ENCODE results near the gene INSYN1.
A peak's percentile ranks its signal among the peaks of the same experiment; 100 is the strongest.
"Not testable (repeated sequence)": the region's sequence is repeated elsewhere in the genome, so short reads cannot be mapped to it uniquely, and the experiment has no call there.

INSYN1 gene

DNA sequence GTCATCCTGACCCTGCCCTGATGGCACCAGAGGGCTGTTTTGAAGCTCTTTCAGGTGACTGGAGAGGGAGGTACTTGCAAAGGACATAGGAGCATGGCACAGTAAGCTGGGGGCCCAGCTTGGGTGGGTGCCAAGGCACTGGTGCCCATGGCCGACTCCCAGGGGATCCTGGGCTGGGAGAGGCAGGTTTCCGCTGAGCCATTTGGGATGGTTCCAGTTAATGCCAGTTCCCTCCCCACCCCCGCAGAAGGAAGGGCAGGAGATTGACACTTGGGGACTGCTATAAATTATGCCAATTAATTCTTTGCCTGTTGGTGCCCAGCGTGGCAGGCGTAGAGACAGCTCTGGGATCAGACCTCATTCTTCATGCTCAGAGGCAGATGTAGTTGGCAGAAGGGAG is 42.8 kb downstream of the INSYN1 start:
- no peak for DNase-seq

DNA sequence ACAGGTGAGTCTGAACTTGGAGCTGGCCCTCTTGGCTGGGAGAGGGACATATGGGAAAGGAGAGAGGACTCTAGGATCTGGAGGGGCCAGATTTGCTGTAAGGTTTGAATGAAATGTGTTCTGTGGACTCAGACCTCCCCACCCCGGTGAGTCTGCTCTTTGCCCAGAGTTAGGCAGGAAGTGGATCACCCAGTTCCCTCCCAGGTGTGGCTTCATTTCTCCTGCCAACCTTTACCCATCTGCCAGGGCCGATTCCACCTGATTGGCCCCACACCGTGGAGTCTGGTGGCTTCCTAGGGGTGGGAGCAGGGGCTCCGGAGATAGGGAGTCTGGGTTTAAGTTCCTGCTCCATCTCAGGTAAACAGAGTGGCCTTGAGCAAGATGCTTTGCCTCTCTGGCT is 43.5 kb downstream of the INSYN1 start:
- no peak for DNase-seq

DNA sequence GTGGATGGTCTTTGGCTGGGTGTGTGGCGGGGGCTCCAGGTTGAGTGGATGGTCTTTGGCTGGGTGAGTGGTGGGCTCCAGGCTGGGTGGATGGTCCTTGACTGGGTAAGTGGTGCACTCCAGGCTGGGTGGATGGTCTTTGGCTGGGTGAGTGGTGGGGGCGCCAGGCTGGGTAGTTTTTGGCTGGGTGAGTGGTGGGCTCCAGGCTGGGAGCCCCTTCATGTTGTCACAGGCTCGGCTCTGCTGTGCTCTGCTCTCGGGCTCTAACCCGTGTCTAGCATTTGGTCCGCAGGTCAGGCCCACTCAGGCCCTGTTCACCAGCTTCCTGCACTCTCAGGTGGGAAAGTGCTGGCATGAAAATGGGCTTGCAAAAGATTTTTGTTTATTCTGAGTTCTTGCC is 43.9 kb downstream of the INSYN1 start:
- DNase-seq = no peak

DNA sequence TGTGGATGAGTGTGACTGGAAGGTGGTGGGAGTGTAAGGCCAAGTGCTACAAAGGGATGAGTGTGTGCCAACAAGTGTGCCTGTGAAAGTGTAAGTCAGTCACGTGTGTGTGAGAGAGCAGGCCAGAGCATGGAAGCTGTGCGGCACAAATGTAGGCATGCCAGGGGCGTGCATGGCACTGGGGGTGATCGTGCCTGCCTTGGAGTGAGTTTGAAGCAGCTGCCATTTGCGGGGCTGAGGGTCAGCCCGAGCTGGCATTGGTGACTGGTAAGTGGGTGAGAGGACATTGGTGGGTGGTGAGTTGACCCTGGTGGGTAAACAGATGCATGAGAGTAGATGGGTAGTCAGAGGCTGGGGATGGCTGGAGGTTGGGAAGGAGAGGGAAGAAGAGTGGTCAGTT is 44.5 kb downstream of the INSYN1 start:
- DNase-seq = no peak

DNA sequence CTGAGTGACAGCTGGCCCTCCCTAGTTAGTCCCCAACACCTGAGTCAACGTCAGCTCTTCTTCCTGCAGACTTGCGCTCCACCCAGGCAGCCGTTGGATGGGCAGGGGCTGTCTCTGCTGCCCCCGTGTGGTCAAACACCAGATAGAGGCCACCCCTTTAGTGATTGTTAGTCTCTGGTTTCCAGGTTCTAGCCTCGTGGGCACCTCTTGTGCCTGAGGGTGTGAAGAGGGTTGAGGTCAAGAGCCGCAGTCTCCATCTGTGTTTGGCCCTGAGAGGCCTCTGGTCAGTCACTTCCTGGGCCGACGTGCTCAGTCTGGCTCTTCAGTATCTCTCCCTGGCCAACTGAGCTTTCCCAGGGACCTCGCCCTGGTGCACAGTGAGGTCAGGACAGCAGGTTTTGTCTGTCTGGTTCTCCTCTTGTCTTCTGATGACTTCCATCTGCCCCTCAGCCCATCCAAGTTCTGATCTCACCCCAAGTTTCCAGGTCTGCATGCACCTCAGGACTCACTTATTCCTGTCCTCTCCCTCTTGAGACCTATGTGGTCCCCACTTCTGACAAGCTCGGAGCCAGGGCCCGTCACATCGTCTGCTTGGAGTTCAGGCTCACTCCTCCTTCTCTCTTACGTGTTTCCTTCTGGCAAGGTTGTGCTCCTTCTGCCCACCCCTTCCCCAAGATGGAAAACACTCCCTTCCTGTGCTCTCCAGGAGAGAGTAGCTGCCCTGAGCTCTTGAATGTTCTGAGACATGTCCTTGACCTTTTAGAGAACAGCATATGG is 48.1 kb downstream of the INSYN1 start:
- DNase-seq = peak; percentile 78

DNA sequence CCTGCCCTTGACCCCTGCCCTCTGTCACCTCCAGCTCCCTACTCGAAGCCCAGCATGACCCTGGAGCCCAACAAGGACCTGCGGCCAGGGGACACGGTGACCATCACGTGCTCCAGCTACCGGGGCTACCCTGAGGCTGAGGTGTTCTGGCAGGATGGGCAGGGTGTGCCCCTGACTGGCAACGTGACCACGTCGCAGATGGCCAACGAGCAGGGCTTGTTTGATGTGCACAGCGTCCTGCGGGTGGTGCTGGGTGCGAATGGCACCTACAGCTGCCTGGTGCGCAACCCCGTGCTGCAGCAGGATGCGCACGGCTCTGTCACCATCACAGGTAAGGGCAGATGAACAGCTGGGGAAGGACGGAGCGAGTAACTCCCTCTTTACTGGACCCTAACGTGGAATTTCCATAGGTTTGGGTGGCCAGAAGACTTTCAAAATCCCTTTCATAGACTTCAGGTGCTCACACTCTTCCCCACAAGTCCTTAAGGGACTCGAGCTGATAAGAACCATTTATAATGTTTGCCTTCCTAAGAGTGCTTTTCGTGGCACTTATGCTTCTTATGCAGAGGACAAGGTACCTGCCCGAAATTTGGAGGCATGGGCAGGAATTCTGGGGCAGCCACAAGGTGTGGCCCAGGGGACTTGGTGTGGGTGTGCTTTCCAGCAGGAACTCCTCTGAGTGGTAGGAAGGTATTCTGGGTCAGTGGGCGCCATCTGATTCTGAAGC is 48.8 kb downstream of the INSYN1 start:
- not testable (repeated sequence) for DNase-seq

DNA sequence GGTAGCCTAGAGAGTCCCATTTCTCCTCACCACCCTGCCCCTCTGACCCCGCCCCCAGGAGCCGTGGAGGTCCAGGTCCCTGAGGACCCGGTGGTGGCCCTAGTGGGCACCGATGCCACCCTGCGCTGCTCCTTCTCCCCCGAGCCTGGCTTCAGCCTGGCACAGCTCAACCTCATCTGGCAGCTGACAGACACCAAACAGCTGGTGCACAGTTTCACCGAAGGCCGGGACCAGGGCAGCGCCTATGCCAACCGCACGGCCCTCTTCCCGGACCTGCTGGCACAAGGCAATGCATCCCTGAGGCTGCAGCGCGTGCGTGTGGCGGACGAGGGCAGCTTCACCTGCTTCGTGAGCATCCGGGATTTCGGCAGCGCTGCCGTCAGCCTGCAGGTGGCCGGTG is 49.5 kb downstream of the INSYN1 start:
- DNase-seq = not testable (repeated sequence)

DNA sequence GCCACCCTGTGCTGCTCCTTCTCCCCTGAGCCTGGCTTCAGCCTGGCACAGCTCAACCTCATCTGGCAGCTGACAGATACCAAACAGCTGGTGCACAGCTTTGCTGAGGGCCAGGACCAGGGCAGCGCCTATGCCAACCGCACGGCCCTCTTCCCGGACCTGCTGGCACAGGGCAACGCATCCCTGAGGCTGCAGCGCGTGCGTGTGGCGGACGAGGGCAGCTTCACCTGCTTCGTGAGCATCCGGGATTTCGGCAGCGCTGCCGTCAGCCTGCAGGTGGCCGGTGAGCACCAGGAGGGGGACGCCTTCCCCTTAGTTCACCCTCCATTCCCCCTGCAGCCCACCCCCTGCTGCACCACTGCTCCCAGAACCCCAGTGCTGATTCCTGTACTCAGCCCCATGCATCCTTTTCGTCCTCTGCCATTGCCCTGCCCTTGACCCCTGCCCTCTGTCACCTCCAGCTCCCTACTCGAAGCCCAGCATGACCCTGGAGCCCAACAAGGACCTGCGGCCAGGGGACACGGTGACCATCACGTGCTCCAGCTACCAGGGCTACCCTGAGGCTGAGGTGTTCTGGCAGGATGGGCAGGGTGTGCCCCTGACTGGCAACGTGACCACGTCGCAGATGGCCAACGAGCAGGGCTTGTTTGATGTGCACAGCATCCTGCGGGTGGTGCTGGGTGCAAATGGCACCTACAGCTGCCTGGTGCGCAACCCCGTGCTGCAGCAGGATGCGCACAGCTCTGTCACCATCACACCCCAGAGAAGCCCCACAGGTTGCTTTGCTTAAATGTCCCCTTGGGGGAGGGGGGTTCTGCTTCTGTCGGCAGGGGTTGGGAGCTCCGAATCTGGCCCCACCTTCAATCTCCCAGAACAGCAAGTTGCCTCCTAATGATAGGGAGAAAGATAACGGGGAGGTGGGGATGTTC is 50.6 kb downstream of the INSYN1 start:
- DNase-seq = not testable (repeated sequence)

DNA sequence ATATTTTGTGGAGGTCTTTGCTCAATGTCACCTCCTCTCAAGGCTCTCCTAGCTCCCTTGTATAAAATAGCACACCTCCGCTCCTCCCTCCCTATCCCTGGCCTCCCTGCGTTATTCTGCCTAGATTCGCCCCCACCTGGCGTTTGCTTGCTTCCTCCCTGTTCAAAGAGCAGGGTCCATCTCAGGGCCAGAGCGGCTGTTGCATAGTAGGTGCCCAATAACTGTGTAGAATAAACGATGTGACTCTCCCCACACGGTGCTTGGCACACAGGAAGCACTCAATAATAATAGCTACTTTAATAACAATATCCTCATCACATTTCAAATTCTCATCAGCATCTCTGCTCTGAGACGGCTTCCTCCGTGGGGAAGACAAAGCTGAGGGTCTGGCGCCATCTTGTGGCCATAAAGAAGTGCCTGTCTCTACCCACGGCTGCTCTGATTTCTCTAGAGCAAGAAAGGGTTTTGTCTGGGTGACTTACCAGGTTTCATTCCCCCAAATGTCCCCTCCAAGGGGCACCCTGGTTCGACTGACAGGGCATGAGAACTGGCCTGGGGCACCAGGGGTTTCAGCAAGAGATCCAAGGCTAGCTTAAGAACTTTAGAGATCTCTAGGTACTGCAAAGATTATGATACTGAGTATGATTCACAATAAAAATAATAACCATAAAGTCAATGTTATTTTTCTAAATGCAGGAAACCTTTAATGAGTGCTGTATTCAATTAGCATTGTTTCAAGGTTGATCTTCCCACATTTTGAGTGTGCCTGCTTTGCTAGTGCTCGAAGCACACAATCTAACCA is 52.9 kb downstream of the INSYN1 start:
- DNase-seq = peak; percentile 82

DNA sequence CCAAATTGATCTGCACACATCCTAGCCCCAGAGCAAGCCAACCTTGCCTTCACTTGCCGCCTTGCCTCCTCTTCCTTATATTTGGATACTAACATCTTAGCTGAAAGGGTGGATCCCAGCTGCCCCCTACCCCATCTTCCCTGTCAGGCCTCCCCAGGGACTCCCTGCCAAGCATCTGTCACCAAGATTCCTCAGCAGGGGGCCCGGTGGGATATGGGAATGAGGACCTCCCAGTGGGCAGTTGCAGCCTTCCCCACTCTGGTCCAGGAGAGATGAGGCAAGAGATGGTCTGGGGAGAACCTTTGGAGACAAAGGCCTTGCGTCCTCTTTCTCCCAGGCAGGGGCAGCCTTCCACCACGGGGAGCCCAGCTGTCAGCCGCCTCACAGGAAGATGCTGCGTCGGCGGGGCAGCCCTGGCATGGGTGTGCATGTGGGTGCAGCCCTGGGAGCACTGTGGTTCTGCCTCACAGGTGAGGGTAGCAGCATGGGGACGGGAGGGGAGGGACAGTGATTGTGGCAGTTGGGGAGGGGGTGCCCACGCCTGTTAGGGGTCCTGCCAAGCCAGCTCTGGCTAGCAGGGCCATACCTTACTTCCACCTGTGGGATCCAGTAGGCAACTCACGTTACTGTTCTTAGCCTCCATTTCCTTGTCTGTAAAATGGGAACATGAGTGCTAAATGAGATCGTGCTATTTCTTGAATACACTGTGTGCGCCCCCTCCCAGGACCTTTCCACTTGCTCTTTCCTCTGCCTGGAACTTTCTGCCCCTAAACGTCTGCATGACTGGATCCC is 53.7 kb downstream of the INSYN1 start:
- DNase-seq = no peak

DNA sequence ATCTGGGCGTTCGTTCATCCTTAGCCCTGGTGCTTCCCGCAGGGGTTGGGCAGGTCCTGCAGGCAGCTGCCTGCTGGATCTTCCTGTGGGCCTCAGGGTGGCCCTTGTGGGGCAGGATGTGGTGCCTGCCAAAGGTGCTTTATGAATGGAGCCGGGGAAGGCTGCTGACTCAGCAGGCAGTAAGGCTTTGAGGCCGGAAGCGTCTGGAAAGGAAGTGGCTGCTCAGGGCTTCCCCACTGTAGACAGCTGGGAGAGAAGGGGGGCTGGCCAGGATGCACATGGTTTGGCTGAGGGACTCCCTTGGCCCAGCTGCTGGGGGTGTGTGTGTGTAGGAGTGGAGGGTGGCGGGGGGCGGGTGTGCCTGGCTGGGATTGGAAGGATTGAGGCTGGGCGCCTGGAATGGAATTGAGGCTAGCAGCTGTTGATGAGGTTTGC is 56.1 kb downstream of the INSYN1 start:
- DNase-seq = peak; percentile 94

DNA sequence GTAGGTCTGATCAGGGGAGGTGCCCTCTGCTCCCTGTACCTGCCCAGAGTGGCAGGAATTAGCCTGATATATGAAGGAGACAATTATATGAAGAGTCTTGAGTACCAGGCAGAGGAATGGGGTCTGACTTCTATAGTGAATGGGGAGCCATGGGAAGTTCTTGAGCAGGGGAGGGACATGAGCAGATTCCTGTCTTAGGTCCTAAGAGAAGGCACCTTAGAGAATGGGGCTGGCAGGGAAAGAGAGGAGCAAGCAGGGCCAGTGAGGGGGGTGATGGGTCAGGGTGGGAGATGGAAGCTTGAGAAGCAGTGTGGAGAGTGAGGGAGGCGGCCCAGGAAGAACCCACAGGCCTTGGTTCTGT is 56.5 kb downstream of the INSYN1 start:
- no peak for DNase-seq

DNA sequence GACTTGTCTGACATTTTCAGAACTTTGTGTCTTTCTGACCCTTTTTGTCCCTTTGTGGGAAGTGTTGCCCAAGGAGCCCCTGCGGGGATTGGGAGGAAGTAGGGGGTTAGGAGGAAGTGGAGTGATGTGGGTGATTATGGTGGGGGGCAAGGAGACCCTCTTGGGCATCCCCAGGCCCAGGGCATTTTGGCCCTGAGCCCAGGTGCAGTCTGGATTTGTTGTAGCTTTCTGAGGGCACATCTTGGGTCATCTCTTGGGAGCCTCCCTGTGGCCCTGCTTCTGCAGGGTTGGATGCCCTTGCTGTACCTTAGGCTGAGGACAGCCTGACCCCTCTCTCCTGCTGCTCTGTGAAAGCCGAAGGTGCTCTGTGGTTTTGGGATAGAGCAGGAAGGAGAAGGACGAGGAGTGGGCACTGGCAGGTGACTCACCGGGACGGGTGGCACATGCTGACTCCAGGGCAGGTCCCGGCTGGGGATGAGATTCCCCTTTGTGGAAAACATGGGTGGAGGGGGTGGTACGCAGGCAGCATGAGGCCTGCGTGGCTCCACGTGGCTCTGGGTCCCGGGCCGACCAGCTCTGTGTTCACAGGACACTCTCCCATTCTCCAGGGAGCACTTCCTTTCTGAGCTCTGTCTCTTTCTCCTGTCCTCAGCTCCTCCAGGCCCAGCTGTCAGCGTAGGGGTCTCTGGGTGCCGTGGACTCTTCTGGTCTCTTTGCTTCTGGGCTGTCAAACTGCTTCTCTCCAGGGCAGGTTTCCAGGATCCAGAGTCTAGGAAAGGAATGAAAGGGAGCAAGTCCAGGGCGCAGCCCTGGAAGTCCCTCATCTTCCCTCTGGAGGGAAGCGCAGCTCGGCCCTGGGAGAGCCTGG is 57.1 kb downstream of the INSYN1 start:
- DNase-seq = no peak

DNA sequence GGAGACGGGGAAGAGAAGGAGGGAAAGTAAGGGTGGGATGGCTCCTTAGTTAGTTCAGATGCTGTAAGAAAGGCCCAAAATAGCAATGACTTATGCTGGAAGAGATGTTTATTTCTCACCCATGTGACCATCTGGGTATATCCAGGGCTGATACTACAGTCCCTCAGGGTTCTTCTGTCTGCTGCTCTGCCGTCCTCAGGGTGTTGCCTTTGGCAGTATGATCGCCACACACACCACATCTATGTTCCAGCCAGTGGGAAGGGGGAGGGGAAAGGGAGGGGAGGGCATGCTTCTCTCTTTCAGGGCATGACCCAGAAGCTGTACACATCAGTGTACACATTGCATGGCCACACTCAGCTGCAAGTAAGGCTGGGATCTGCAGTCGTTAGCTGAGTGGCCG is 58.7 kb downstream of the INSYN1 start:
- no peak for DNase-seq

DNA sequence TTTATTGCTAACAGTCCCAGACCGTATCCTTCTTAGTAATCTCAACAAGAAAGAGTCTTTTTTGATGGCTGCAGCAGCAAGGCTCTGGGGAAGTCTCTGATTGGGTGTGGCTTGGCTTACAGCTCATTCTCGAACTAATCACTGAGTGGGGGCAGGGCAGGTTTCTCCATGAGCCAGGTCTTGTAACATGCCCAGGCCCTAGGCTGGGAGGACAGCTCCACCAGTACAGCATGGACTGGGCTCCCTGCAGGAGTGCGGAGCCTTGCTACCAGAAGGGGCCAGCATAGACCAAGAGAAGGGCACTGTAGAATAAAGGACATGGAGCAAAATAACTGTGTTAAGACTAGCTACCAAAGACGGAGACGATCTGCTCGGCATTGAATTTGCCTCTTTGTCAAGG is 61.8 kb downstream of the INSYN1 start:
- DNase-seq = no peak

DNA sequence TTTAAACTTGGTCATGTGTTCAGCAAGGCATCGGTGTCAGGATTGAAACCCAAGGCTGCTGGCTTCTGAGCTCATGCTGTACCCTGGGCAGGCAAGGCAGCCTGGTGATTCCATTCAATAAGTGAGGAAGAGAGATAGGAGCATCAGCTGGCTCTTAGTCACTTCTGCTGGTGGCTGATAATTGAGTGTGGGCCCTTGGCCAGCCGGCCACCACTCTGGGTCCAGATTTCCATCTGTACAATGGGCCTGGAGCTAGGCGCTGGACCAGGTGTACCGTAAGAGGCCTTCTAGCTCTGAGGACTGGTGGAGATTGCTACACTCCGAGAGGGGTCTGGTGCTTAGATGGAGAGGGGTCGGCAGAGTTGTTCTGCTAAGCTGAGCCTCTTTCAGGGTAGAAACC is 64.7 kb downstream of the INSYN1 start:
- no peak for DNase-seq

DNA sequence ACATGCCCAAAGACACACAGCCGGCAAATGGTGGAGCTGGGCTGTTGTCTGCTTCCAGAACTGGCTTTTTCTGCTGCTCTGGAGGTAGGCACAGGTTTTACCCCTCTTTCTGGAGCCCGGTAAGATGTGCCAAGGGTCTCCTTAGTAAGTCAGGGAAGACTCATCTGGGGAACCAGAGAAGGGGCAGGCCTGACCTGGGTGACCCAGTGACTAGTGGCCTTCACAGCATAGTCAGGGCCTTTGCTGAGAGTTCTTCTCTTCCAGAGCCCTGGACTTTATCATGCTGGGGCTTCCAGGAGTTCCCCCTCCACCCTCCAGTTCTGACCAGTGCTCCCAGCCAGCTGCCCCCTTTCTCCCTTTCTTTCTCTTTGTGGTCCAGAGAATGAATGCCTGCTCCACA is 65.8 kb downstream of the INSYN1 start:
- DNase-seq = no peak

DNA sequence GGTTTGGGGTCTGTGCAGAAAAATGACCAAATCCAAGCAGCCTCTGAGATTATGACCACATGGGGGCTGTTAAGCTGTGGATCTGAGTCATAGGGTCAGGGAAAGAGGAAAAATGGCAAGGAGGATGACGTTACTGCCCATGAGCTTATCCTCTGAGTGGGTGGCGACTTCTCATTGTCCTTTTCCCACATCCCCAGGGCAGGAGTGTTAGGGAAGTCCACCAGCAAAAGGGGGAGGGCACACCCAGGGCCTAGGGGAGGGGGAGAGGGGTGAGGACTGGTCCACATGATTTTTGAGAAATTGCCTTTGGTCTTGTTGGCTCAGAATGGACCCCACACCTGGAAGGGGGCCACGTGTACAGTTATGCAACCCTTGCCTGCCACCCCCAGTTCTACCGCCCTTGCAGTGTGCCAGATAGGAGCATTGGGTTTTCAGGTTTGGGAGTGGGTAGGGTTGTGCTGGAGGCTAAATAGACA is 66.3 kb downstream of the INSYN1 start:
- DNase-seq = no peak

DNA sequence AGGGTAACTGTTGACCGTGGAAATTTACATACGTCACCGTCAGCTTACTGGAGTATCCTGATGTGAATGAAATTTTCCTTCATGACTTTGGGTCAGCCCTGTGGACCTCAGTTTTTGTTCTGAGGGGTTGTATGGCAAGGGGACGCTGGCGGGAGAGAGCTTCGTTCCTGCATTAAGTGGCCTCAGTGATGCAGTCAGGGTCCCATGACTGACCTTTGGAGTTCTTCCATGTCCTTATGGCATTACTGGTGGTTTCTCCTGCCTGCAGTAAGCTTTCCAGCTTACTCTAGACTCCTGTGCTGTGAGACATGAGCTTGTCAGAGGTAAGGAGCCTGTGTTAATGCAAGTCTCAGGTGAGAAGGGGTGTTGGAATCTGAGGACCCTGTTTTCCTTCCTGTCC is 67.2 kb downstream of the INSYN1 start:
- DNase-seq = no peak

All from activated CD4-positive, alpha-beta T cell treated with anti-CD3 and anti-CD28 coated beads, Interleukin-2, amount 50 U/mL, for 16 hours (primary cell).